ENCODE results near the gene TMEM204.

Gene TMEM204

GRCh38 chr16:1524366-1524765 lies 9.1 kb upstream of the TMEM204 start:
- DNase-seq, result no peak

- DNase-seq, result no peak
Observed at GRCh38 chr16:1525871-1526607, 7.4 kb upstream of the TMEM204 start.

GRCh38 chr16:1526608-1527555 lies 6.6 kb upstream of the TMEM204 start:
- no peak for DNase-seq

GRCh38 chr16:1527836-1528811 lies 5.3 kb upstream of the TMEM204 start:
- no peak for DNase-seq

- no peak for DNase-seq
Observed at GRCh38 chr16:1528921-1529537, 4.4 kb upstream of the TMEM204 start.

- DNase-seq, result no peak
Observed at GRCh38 chr16:1530349-1530882, 3.0 kb upstream of the TMEM204 start.

- DNase-seq, result no peak
Observed at GRCh38 chr16:1530883-1531637, 2.4 kb upstream of the TMEM204 start.

GRCh38 chr16:1531638-1531910 lies 1.9 kb upstream of the TMEM204 start:
- no peak for DNase-seq

GRCh38 chr16:1532081-1532760 lies 1.2 kb upstream of the TMEM204 start:
- DNase-seq, result no peak

- DNase-seq, result no peak
Observed at GRCh38 chr16:1532771-1533170, 695 bp upstream of the TMEM204 start.

GRCh38 chr16:1534021-1535020 lies 855 bp downstream of the TMEM204 start:
- no peak for DNase-seq

- no peak for DNase-seq
Observed at GRCh38 chr16:1535391-1536291, 2.2 kb downstream of the TMEM204 start.

- DNase-seq, result no peak
Observed at GRCh38 chr16:1536601-1537000, 3.1 kb downstream of the TMEM204 start.

- no peak for DNase-seq
Observed at GRCh38 chr16:1537138-1537577, 3.7 kb downstream of the TMEM204 start.

GRCh38 chr16:1537763-1538289 lies 4.4 kb downstream of the TMEM204 start:
- no peak for DNase-seq

GRCh38 chr16:1538804-1539520 lies 5.5 kb downstream of the TMEM204 start:
- no peak for DNase-seq
